Ascending aorta (tissue), 2 donors: ENCODE results near the gene MPP7. TPM values are rescaled to one million over a fixed set of nuclear protein-coding genes. Genes with fewer than 3 reads are reported as not detected.

Experiments used
- DNase-seq, 2 donors: peaks; one replicate each; pipeline ENCODE4 v3.0.0-alpha.2; 2019; ENCODE audit warnings: low spot score in 2 of 2
- H3K27ac ChIP-seq, 2 donors: fragments of 200-600 bp; sonication (generic); one replicate each; pipeline ENCODE4 v1.5.1; 2016 to 2017; ENCODE audit warnings: mild to moderate bottlenecking in 1 of 2
- H3K27me3 ChIP-seq: fragments of 200-600 bp; sonication (generic); one replicate; pipeline ENCODE4 v1.5.1; 2017
- H3K36me3 ChIP-seq, 2 donors: fragments of 200-600 bp; sonication (generic); one replicate each; pipeline ENCODE4 v1.5.1; 2016
- H3K4me1 ChIP-seq, 2 donors: fragments of 200-600 bp; sonication (generic); one replicate each; pipeline ENCODE4 v1.5.1; 2016 to 2017; ENCODE audit warnings: mild to moderate bottlenecking in 1 of 2
- H3K4me3 ChIP-seq, 2 donors: fragments of 200-600 bp; sonication (generic); one replicate each; pipeline ENCODE4 v1.5.1; 2016 to 2017; ENCODE audit warnings: mild to moderate bottlenecking in 1 of 2
- H3K9me3 ChIP-seq, 2 donors: fragments of 200-600 bp; sonication (generic); one replicate each; pipeline ENCODE4 v1.5.1; 2016
- intact Hi-C: fragments of 100-400 bp; cut with DNase I; formaldehyde crosslinking; loops from one replicate; pipeline ENCODE4 v1.15.1; 2023
- total RNA-seq: library from RNA; depleted of rRNA; stranded (reverse); fragments of >200 nt; gene quantifications from one replicate; pipeline ENCODE4 v1.1.0, GENCODE V29; 2016
- TF ChIP-seq, protein P1 (sequence below), 3 experiments: fragments of 200-600 bp in 2 of 3; fragments of 450-650 bp in 1 of 3; sonication (generic) in 2 of 3; IDR thresholded peaks; one replicate each; pipeline ENCODE4 v1.5.1; 2016 to 2019; ENCODE audit warnings: antibody characterized with exemption in 3 of 3, mild to moderate bottlenecking in 1 of 3, moderate library complexity in 1 of 3

MPP7 gene
- total RNA-seq, 1 donor from 2014 or later = 43.9 TPM

DNA sequence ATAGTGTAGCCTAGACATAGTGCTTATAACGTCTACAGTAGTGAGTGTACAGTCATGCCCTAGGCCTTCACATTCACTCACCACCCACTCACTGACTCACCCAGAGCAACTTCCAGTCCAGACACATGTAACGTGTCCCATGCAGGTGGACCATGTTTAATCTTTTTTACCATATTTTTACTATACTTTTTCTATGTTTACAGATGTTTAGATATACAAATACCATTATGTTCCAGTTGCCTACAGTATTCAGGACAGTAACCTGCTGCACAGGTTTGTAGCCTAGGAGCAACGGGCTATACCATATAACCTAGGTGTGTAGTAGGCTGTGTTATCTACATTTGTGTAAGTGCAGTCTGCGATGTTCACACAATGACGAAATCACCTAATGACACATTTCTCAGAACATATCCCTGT, 11.0 kb downstream of the MPP7 start:
- H3K27me3 ChIP-seq = no peaks in the 10 kb centered on the region
- TF ChIP-seq, protein P1, sequence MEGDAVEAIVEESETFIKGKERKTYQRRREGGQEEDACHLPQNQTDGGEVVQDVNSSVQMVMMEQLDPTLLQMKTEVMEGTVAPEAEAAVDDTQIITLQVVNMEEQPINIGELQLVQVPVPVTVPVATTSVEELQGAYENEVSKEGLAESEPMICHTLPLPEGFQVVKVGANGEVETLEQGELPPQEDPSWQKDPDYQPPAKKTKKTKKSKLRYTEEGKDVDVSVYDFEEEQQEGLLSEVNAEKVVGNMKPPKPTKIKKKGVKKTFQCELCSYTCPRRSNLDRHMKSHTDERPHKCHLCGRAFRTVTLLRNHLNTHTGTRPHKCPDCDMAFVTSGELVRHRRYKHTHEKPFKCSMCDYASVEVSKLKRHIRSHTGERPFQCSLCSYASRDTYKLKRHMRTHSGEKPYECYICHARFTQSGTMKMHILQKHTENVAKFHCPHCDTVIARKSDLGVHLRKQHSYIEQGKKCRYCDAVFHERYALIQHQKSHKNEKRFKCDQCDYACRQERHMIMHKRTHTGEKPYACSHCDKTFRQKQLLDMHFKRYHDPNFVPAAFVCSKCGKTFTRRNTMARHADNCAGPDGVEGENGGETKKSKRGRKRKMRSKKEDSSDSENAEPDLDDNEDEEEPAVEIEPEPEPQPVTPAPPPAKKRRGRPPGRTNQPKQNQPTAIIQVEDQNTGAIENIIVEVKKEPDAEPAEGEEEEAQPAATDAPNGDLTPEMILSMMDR (IDR thresholded peaks at IDR 0.05) = no peak
- DNase-seq = peak; percentile 44 to 75
- H3K4me3 ChIP-seq = no peak overlapping the region
- H3K9me3 ChIP-seq = no peaks in the 10 kb centered on the region
- peak overlapping the region; percentile 70 to 84 for H3K27ac ChIP-seq
- H3K4me1 ChIP-seq = peaks cover 8 to 52% of the 10 kb centered on the region in 2 donors
- intact Hi-C loops = no loop called here
- no peaks in the 10 kb centered on the region for H3K36me3 ChIP-seq

DNA sequence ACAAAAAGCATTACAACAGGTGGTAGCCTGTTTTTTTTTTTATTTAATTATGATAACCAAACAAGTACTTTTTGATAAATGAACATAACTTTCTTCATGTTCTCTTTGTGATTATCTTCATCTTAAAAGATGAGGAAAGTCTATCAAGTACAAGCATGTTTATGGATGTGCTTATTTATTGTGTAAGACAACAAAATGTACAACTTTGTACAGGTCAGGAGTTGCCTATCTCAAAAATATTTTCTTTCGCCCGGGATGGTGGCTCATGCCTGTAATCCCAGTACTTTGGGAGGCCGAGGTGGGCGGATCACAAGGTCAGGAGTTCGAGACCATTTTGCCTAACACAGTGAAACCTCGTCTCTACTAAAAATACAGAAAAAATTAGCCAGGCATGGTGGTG, 17.0 kb downstream of the MPP7 start:
- Histone ChIP-seq H3K9me3 (no peaks in the 10 kb centered on the region), H3K27me3 (no peaks in the 10 kb centered on the region), H3K4me1 (peaks cover 3 to 41% of the 10 kb centered on the region in 2 donors), H3K4me3 (no peak overlapping the region), H3K27ac (no peak overlapping the region), H3K36me3 (no peaks in the 10 kb centered on the region)
- TF ChIP-seq, protein P1 (IDR thresholded peaks at IDR 0.05) = no peak
- intact Hi-C loops = no loop called here
- DNase-seq = no peak

DNA sequence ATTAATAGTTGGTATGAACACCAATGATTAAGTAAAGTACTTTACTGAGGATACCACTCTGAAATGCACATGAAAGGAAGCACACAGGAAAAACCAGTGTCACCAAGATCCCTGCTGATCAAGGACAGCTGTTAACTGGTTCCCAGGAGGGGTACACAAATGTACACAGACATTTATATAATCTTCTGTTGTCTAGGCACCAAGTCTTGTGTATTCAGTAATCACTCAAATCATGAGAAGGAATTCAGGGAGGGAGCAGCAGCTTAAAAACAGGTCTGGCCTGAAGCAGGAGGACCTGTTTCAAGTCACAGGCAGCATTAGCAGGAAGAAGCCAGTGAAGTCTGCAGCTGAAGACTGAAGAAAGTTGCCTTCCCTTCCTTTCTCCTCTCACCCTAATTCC, 18.7 kb downstream of the MPP7 start:
- no peak for DNase-seq
- TF ChIP-seq, protein P1 (IDR thresholded peaks at IDR 0.05) = no peak
- H3K9me3 ChIP-seq = no peaks in the 10 kb centered on the region
- peak overlapping the region; percentile 3 to 23 for H3K27ac ChIP-seq
- peaks cover 3 to 54% of the 10 kb centered on the region in 2 donors for H3K4me1 ChIP-seq
- no peaks in the 10 kb centered on the region for H3K27me3 ChIP-seq
- H3K4me3 ChIP-seq = no peak overlapping the region
- intact Hi-C loops = loop anchor here (5.0 kb wide), 1 partner anchor 1042 kb away; the partner anchor contains the start of gene ACBD5
- H3K36me3 ChIP-seq = no peaks in the 10 kb centered on the region

DNA sequence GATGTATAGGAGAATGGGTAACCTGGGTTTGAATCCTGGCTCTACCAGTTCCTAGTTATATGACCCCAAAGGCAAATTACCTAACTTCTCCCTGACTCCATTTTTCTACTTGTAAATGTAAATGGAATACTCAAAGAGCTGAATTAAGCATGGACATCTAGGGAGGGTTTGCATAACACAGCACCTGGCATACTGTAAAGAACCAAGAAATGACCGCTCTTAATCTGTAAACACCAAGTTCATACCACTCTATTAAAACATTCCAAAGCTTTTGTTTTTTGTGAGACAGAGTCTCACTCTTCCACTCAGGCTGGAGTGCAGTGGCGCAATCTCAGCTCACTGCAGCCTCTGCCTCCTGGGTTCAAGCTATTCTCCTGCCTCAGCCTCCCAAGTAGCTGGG, 19.6 kb downstream of the MPP7 start:
- intact Hi-C loops = loop anchor here (5.0 kb wide), 1 partner anchor 1041 kb away; the partner anchor contains the start of gene ACBD5
- Histone ChIP-seq H3K9me3 (no peaks in the 10 kb centered on the region), H3K27me3 (no peaks in the 10 kb centered on the region), H3K4me1 (peaks cover 3 to 59% of the 10 kb centered on the region in 2 donors), H3K27ac (peak overlapping the region; percentile 3 to 87), H3K4me3 (no peak overlapping the region), H3K36me3 (no peaks in the 10 kb centered on the region)
- TF ChIP-seq, protein P1 (IDR thresholded peaks at IDR 0.05) = no peak
- DNase-seq = no peak

DNA sequence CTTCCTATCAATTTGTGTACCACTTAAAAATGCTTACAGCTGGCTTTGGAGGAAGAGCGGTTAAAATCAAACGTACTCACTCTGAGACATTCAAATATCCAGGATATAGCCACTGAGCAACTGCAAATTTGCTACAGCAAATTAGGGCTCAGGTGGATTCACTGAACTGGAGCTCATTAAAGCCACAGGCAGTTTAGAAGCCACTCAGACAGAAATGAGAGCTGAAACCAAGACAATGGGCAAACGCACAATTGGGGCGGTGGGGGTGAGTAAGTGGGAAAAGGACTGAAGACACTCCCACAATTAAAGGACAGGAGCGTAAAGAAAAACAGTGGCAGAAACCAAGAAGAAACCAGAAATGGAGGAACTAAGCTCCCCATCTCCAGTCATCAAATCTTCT, 20.5 kb downstream of the MPP7 start:
- TF ChIP-seq, protein P1 (IDR thresholded peaks at IDR 0.05) = no peak
- intact Hi-C loops = loop anchor here (5.0 kb wide), 1 partner anchor 1040 kb away; the partner anchor contains the start of gene ACBD5
- Histone ChIP-seq H3K4me1 (peaks cover 3 to 68% of the 10 kb centered on the region in 2 donors), H3K4me3 (no peak overlapping the region), H3K27me3 (no peaks in the 10 kb centered on the region), H3K27ac (peak overlapping the region; percentile 83 to 87), H3K9me3 (no peaks in the 10 kb centered on the region), H3K36me3 (no peaks in the 10 kb centered on the region)
- DNase-seq = no peak
